H54 (cell line): Measurements from ENCODE around the gene NDUFA8.

Experiments
- DNase-seq: peaks from one replicate; pipeline ENCODE4 v3.0.0; 2011; ENCODE audit warnings: low spot score, mixed read lengths; ENCODE audit not compliant: insufficient read length
- FAIRE-seq: peaks from 3 replicates; lab custom pipeline; 2011; peaks lifted over from hg19 to GRCh38; lab: Jason Lieb, UNC
- POLR2A ChIP-seq: IDR thresholded peaks from 2 replicates; pipeline ENCODE4 v1.6.1; 2011; ENCODE audit warnings: low read depth, mild to moderate bottlenecking, low read length

Gene NDUFA8

GRCh38 chr9:122116448-122117173 is 43.0 kb downstream of the NDUFA8 start:
- no peak for TF ChIP-seq POLR2A
- FAIRE-seq (no peak), DNase-seq (no peak)

- no peak for FAIRE-seq
- DNase-seq: no peak
- TF ChIP-seq POLR2A: no peak
These were observed 43.5 kb downstream of the NDUFA8 start for GRCh38 chr9:122116040-122116439.

GRCh38 chr9:122115176-122116035 is 44.2 kb downstream of the NDUFA8 start:
- DNase-seq (no peak), FAIRE-seq (no peak)
- TF ChIP-seq POLR2A: no peak

- FAIRE-seq (no peak), DNase-seq (no peak)
- no peak for TF ChIP-seq POLR2A
These were observed 46.0 kb downstream of the NDUFA8 start for GRCh38 chr9:122113574-122113973.

- TF ChIP-seq POLR2A: no peak
- no peak for FAIRE-seq
- no peak for DNase-seq
These were observed 47.3 kb downstream of the NDUFA8 start for GRCh38 chr9:122112238-122112637.

GRCh38 chr9:122111413-122112085 is 48.0 kb downstream of the NDUFA8 start:
- FAIRE-seq: no peak
- DNase-seq: no peak
- TF ChIP-seq POLR2A: no peak

GRCh38 chr9:122110100-122110833 is 49.3 kb downstream of the NDUFA8 start:
- DNase-seq (no peak), FAIRE-seq (no peak)
- no peak for TF ChIP-seq POLR2A

GRCh38 chr9:122109035-122109813 is 50.4 kb downstream of the NDUFA8 start:
- FAIRE-seq (no peak), DNase-seq (no peak)
- no peak for TF ChIP-seq POLR2A

GRCh38 chr9:122107291-122107805 is 52.2 kb downstream of the NDUFA8 start:
- TF ChIP-seq POLR2A: no peak
- no peak for FAIRE-seq
- no peak for DNase-seq

- no peak for DNase-seq
- TF ChIP-seq POLR2A: no peak
- FAIRE-seq: no peak
These were observed 53.0 kb downstream of the NDUFA8 start for GRCh38 chr9:122106576-122106975.

GRCh38 chr9:122103985-122104384 is 55.6 kb downstream of the NDUFA8 start:
- TF ChIP-seq POLR2A: no peak
- DNase-seq (no peak), FAIRE-seq (no peak)

GRCh38 chr9:122102156-122102555 is 57.4 kb downstream of the NDUFA8 start:
- no peak for FAIRE-seq
- TF ChIP-seq POLR2A: no peak

GRCh38 chr9:122100756-122101155 is 58.8 kb downstream of the NDUFA8 start:
- FAIRE-seq (no peak), DNase-seq (no peak)
- no peak for TF ChIP-seq POLR2A

More at GRCh38 chr9:122102156-122102555, 57.4 kb downstream of the NDUFA8 start:
- DNase-seq: no peak
